Measurements from ENCODE around the gene HGD. TPM values are rescaled to one million over a fixed set of nuclear protein-coding genes. Genes with fewer than 3 reads are reported as not detected.

HGD gene
- total RNA-seq, 2 experiments from 2014 or later, result 2.0 to 2.9 TPM

DNA sequence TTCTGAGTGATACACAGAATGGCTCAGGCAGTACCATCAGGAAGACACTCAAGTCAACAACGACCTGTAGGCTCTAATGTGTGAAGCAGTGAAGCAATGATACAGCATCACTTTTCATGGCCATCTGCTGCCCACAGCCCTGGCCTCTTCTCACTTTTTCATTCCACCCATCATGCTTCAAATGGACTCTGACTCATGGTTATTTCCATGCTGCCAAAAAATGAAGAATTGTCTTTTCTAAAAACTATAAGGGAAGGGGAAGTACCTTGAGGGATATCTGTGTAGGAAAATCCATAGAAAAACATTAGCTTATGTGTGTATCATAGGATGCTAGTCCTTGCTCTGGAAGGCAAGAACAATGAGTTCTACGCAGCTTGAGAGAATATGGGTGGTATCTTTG is 11.5 kb downstream of the HGD start:
- Mint-ChIP-seq H3K9me3 (no peaks in the 10 kb centered on the region), H3K27ac (no peak overlapping the region), H3K4me3 (no peak overlapping the region), H3K27me3 (no peaks in the 10 kb centered on the region), H3K36me3 (ENCODE audit: low read depth) (no peaks in the 10 kb centered on the region), H3K4me1 (ENCODE audit: low read depth) (no peaks in the 10 kb centered on the region)
- Histone ChIP-seq H3K4me1 (ENCODE audit: insufficient read depth, low read length) (no peaks in the 10 kb centered on the region), H3K4me3 (ENCODE audit: low read length) (no peak overlapping the region), H3K27ac (ENCODE audit: low read depth in 1 of 2, low read length in 2 of 2) (no peak overlapping the region), H3K9me3 (ENCODE audit: control insufficient read depth in 1 of 2, insufficient read depth in 1 of 2, low read length in 2 of 2) (no peaks in the 10 kb centered on the region), H3K27me3 (ENCODE audit: control insufficient read depth in 1 of 2, insufficient read depth in 2 of 2, low read length in 2 of 2) (no peaks in the 10 kb centered on the region), H3K36me3 (ENCODE audit: insufficient read depth, low read length) (no peaks in the 10 kb centered on the region)
- POLR2A ChIA-PET, result interaction anchor here (0.5 kb wide), 1 partner anchor 113 kb away, joined by 3 read pairs; no protein-coding TSS in a partner anchor
- TF ChIP-seq, protein P1, sequence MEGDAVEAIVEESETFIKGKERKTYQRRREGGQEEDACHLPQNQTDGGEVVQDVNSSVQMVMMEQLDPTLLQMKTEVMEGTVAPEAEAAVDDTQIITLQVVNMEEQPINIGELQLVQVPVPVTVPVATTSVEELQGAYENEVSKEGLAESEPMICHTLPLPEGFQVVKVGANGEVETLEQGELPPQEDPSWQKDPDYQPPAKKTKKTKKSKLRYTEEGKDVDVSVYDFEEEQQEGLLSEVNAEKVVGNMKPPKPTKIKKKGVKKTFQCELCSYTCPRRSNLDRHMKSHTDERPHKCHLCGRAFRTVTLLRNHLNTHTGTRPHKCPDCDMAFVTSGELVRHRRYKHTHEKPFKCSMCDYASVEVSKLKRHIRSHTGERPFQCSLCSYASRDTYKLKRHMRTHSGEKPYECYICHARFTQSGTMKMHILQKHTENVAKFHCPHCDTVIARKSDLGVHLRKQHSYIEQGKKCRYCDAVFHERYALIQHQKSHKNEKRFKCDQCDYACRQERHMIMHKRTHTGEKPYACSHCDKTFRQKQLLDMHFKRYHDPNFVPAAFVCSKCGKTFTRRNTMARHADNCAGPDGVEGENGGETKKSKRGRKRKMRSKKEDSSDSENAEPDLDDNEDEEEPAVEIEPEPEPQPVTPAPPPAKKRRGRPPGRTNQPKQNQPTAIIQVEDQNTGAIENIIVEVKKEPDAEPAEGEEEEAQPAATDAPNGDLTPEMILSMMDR (IDR thresholded peaks at IDR 0.05), result no peak
- ATAC-seq (ENCODE audit: poor library complexity), result no peak
- intact Hi-C loops (cut with DNase I, micrococcal nuclease), result no loop called here
- no peak for DNase-seq
- CTCF ChIA-PET, result no interaction called here

DNA sequence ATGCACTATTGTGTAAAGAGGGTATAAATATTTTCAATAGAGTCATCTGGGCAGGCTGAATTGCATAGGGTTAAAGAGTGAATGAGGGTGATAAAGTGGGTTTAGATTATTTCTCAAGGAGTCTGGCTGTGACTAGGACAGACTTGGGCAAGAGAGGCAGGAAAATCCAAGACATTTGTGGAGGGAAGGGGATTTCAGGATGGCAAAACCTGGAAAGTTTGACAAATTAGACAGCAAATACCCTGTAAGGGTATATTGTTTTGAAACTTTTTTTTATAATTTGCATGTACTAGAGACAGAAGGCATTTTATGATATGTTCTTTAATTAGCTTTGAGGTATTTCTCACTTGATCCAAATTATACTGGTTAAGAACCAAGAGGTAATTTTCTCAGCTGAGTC is 17.1 kb downstream of the HGD start:
- TF ChIP-seq, protein P1 (IDR thresholded peaks at IDR 0.05), result no peak
- H3K36me3 ChIP-seq (ENCODE audit: insufficient read depth, low read length), result no peaks in the 10 kb centered on the region
- H3K4me3 ChIP-seq (ENCODE audit: low read length), result no peak overlapping the region
- H3K27me3 Mint-ChIP-seq, result peaks cover 8% of the 10 kb centered on the region
- no peaks in the 10 kb centered on the region for H3K4me1 ChIP-seq (ENCODE audit: insufficient read depth, low read length)
- POLR2A ChIA-PET, result no interaction called here
- intact Hi-C loops (cut with DNase I, micrococcal nuclease), result no loop called here
- no peaks in the 10 kb centered on the region for H3K9me3 ChIP-seq (ENCODE audit: control insufficient read depth in 1 of 2, insufficient read depth in 1 of 2, low read length in 2 of 2)
- no peaks in the 10 kb centered on the region for H3K4me1 Mint-ChIP-seq (ENCODE audit: low read depth)
- no peak overlapping the region for H3K4me3 Mint-ChIP-seq
- CTCF ChIA-PET, result no interaction called here
- H3K27ac ChIP-seq (ENCODE audit: low read depth in 1 of 2, low read length in 2 of 2), result no peak overlapping the region
- H3K9me3 Mint-ChIP-seq, result no peaks in the 10 kb centered on the region
- no peak for DNase-seq
- H3K27me3 ChIP-seq (ENCODE audit: control insufficient read depth in 1 of 2, insufficient read depth in 2 of 2, low read length in 2 of 2), result no peaks in the 10 kb centered on the region
- no peaks in the 10 kb centered on the region for H3K36me3 Mint-ChIP-seq (ENCODE audit: low read depth)
- no peak overlapping the region for H3K27ac Mint-ChIP-seq
- no peak for ATAC-seq (ENCODE audit: poor library complexity)

DNA sequence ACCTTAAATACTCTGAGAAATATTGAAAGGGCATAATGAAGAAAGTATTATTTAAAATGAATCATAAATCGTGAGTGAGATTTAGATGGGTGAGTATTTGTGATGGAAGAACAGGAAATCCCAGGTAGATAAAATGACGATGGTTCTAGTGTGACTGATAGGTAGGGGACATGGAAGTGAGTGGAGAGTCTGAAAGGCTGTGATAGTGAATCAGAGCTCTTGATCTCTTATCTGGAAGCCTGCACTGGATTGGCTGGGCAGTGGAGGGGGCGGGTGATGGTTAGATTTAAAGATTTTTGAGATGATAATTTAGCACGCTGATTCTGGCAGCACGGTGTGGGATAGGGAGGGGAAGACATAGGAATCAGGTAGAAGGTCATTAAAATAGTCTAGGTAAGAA is 20.1 kb downstream of the HGD start:
- H3K9me3 ChIP-seq (ENCODE audit: control insufficient read depth in 1 of 2, insufficient read depth in 1 of 2, low read length in 2 of 2), result peaks cover 0 to 4% of the 10 kb centered on the region in 2 experiments
- no peak overlapping the region for H3K27ac ChIP-seq (ENCODE audit: low read depth in 1 of 2, low read length in 2 of 2)
- DNase-seq, result no peak
- no peak overlapping the region for H3K27ac Mint-ChIP-seq
- H3K27me3 Mint-ChIP-seq, result peaks cover 8% of the 10 kb centered on the region
- H3K4me3 ChIP-seq (ENCODE audit: low read length), result no peak overlapping the region
- CTCF ChIA-PET, result no interaction called here
- no peaks in the 10 kb centered on the region for H3K9me3 Mint-ChIP-seq
- H3K36me3 ChIP-seq (ENCODE audit: insufficient read depth, low read length), result no peaks in the 10 kb centered on the region
- POLR2A ChIA-PET, result no interaction called here
- no peaks in the 10 kb centered on the region for H3K27me3 ChIP-seq (ENCODE audit: control insufficient read depth in 1 of 2, insufficient read depth in 2 of 2, low read length in 2 of 2)
- H3K4me3 Mint-ChIP-seq, result no peak overlapping the region
- TF ChIP-seq, protein P1 (IDR thresholded peaks at IDR 0.05), result no peak
- intact Hi-C loops (cut with DNase I, micrococcal nuclease), result no loop called here
- no peaks in the 10 kb centered on the region for H3K4me1 ChIP-seq (ENCODE audit: insufficient read depth, low read length)
- no peaks in the 10 kb centered on the region for H3K36me3 Mint-ChIP-seq (ENCODE audit: low read depth)
- no peaks in the 10 kb centered on the region for H3K4me1 Mint-ChIP-seq (ENCODE audit: low read depth)
- ATAC-seq (ENCODE audit: poor library complexity), result no peak
